SU-DHL-6 (cell line): Measurements from ENCODE around the gene CAMK2D.

Experiments
- CTCF ChIP-seq: fragments of 200-600 bp; sonication (generic); IDR thresholded peaks from one replicate; pipeline ENCODE4 v1.5.1; 2017; ENCODE audit warnings: antibody characterized with exemption, mild to moderate bottlenecking, low read length, moderate library complexity; ENCODE audit not compliant: insufficient read depth, poor library complexity, severe bottlenecking
- EZH2phosphoT487 ChIP-seq: fragments of 200-600 bp; sonication (generic), shearing (Covaris generic); conservative IDR thresholded peaks from 2 replicates; pipeline ENCODE4 v1.6.1; 2018; ENCODE audit warnings: mild to moderate bottlenecking, antibody characterized with exemption, low read length, moderate library complexity, mixed read lengths

DNA sequence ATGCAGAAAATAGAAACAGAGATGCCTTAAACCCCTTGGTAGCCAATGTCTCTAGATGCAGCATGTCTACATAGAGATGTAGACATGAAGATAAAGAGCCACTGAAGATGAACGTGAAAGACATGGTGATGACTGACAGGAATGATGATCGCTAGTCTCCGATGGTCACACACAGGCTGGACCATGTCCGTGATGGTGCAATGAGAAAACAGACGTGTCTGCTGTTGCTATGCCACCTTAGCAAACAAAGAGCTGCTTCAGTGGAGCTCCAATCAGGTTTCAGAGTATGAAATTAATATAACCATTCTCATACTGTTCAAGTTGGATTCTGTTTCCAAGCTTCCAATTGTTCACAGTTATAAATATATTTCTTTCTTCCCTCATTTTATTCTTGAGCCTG is 256.5 kb downstream of the CAMK2D start:
- TF ChIP-seq CTCF (no peak), EZH2phosphoT487 (no peak)
